GM12878 (cell line): Measurements from ENCODE around the gene TBC1D10B. TPM values are rescaled to one million over a fixed set of nuclear protein-coding genes. Genes with fewer than 3 reads are reported as not detected.

Experiments
- ATAC-seq: fragments of 200-7000 bp; cut with Tn5 transposase; 3 replicates; pipeline ENCODE4 v1.9.1; 2020; ENCODE audit warnings: mild to moderate bottlenecking, moderate library complexity
- BruUV-seq: library from RNA; stranded (reverse); fragments of 400-500 nt; replicated peaks from 2 replicates; lab custom pipeline; 2021; lab: Mats Ljungman, UMichigan
- CTCF ChIA-PET: fragments of 300-600 bp; sonication (Branson Sonifier 250); formaldehyde crosslinking; extraction: SDS; loops from one replicate; lab custom pipeline; 2021; ENCODE audit warnings: inconsistent platforms; lab: Yijun Ruan, JAX
- POLR2A ChIA-PET: fragments of 350-600 bp; formaldehyde crosslinking; extraction: SDS; loops from one replicate; lab custom pipeline; 2021; ENCODE audit warnings: inconsistent platforms; lab: Charles Lee
- RAD21 ChIA-PET: fragments of 300-600 bp; sonication (Branson Sonifier 250); formaldehyde crosslinking; loops from one replicate; lab custom pipeline; 2023; ENCODE audit warnings: antibody characterized with exemption; ENCODE audit not compliant: unreplicated experiment; lab: Charles Lee
- SMC1A ChIA-PET: fragments of 300-600 bp; sonication (Branson Sonifier 250); formaldehyde crosslinking; loops from one replicate; lab custom pipeline; 2023; ENCODE audit not compliant: unreplicated experiment, uncharacterized antibody; lab: Charles Lee
- DNase-seq: peaks from one replicate; pipeline ENCODE4 v3.0.0-alpha.2; 2011; ENCODE audit warnings: low read depth, low spot score
- FAIRE-seq: peaks from 3 replicates; lab custom pipeline; 2011; peaks lifted over from hg19 to GRCh38; lab: Jason Lieb, UNC
- H2AFZ ChIP-seq: 2 replicates; pipeline ENCODE4 v1.6.0; 2011; ENCODE audit warnings: low read depth, low read length, control low read depth; ENCODE audit not compliant: control insufficient read depth
- H3K27ac ChIP-seq: 2 replicates; pipeline ENCODE4 v1.5.1; 2011; ENCODE audit warnings: control low read depth; ENCODE audit not compliant: control insufficient read depth, insufficient read depth
- H3K27me3 ChIP-seq, 2 experiments: replicated peaks in 1 of 2; 2 replicates each; pipeline versions ENCODE4 v1.6.0 to v1.6.1; 2011; ENCODE audit warnings: low read length in 1 of 2; ENCODE audit not compliant: control insufficient read depth in 2 of 2, insufficient read depth in 2 of 2
- H3K36me3 ChIP-seq, 2 experiments: 2 replicates each; pipeline ENCODE4 v1.5.1; 2011; ENCODE audit warnings: low read length in 1 of 2; ENCODE audit not compliant: control insufficient read depth in 2 of 2, insufficient read depth in 2 of 2
- H3K4me1 ChIP-seq: 2 replicates; pipeline ENCODE4 v1.6.1; 2011; ENCODE audit warnings: mild to moderate bottlenecking, low read length, moderate library complexity, mixed read lengths; ENCODE audit not compliant: control insufficient read depth, insufficient read depth
- H3K4me2 ChIP-seq: 2 replicates; pipeline ENCODE4 v1.6.0; 2011; ENCODE audit warnings: control low read depth; ENCODE audit not compliant: control insufficient read depth, insufficient read depth
- H3K4me3 ChIP-seq: fragments of 200-600 bp; sonication (generic); 2 replicates; pipeline ENCODE4 v1.5.1; 2016
- H3K79me2 ChIP-seq: 2 replicates; pipeline ENCODE4 v1.6.0; 2011; ENCODE audit warnings: low read length; ENCODE audit not compliant: control insufficient read depth, insufficient read depth
- H3K9ac ChIP-seq: 2 replicates; pipeline ENCODE4 v1.8.0; 2011; ENCODE audit warnings: low read length, control low read depth, mixed read lengths; ENCODE audit not compliant: control insufficient read depth, insufficient read depth
- H3K9me3 ChIP-seq: replicated peaks from 3 replicates; pipeline ENCODE4 v1.5.1; 2011; ENCODE audit warnings: mild to moderate bottlenecking, low read length; ENCODE audit not compliant: control insufficient read depth, insufficient read depth
- H4K20me1 ChIP-seq: 2 replicates; pipeline ENCODE4 v1.6.0; 2011; ENCODE audit not compliant: control insufficient read depth, insufficient read depth
- BHLHE40 ChIP-seq, 2 experiments: fragments of 450-650 bp in 1 of 2; IDR thresholded peaks; 2 replicates each; pipeline ENCODE4 v1.6.1; 2011 to 2017; ENCODE audit warnings: low read depth in 2 of 2, borderline replicate concordance in 1 of 2, improper control_type of control experiment in 1 of 2, low read length in 1 of 2, mild to moderate bottlenecking in 1 of 2
- BMI1 ChIP-seq: fragments of 450-650 bp; IDR thresholded peaks from 2 replicates; pipeline ENCODE4 v1.6.1; 2016; ENCODE audit warnings: mild to moderate bottlenecking, moderate library complexity, borderline replicate concordance
- E2F8 ChIP-seq: fragments of 450-650 bp; IDR thresholded peaks from 2 replicates; pipeline ENCODE4 v1.6.1; 2018; ENCODE audit warnings: mild to moderate bottlenecking, low read depth, moderate library complexity; ENCODE audit not compliant: partially characterized antibody
- ELK1 ChIP-seq: IDR thresholded peaks from 2 replicates; pipeline ENCODE4 v1.6.1; 2012; ENCODE audit warnings: low read depth, low read length, improper control_type of control experiment
- EZH2 ChIP-seq: IDR thresholded peaks from 2 replicates; pipeline ENCODE4 v1.6.1; 2012; ENCODE audit warnings: low read depth, mild to moderate bottlenecking, control low read depth, inconsistent platforms, low read length, borderline replicate concordance; ENCODE audit not compliant: control insufficient read depth
- MTA3 ChIP-seq: IDR thresholded peaks from 2 replicates; pipeline ENCODE4 v1.6.1; 2012; ENCODE audit warnings: low read length, inconsistent platforms, borderline replicate concordance
- PAX5 ChIP-seq: IDR thresholded peaks from 2 replicates; pipeline ENCODE4 v1.6.1; 2011; ENCODE audit warnings: low read depth, low read length, borderline replicate concordance
- PAX8 ChIP-seq: fragments of 450-650 bp; IDR thresholded peaks from 2 replicates; pipeline ENCODE4 v1.6.1; 2017; ENCODE audit warnings: mild to moderate bottlenecking, moderate library complexity
- USF2 ChIP-seq: IDR thresholded peaks from 2 replicates; pipeline ENCODE4 v1.6.1; 2011; ENCODE audit warnings: low read depth, low read length, improper control_type of control experiment, borderline replicate concordance
- ZNF622 ChIP-seq: fragments of 450-650 bp; IDR thresholded peaks from 2 replicates; pipeline ENCODE4 v1.6.1; 2017; ENCODE audit warnings: mild to moderate bottlenecking, inconsistent platforms
- WGBS: methylation state at CpG from one replicate; pipeline ENCODE4 v1.1.6; 2016; ENCODE audit warnings: low lambda C conversion rate; ENCODE audit not compliant: insufficient replicate concordance, insufficient coverage; ENCODE audit errors: missing lambda C conversion rate; 5-methylcytosine and 5-hydroxymethylcytosine counted together
- in situ Hi-C: fragments of 300-500 bp; cut with MboI; formaldehyde crosslinking; loops from 9 replicates; pipeline ENCODE4 v1.14.3; 2018; ENCODE audit warnings: mixed read lengths
- intact Hi-C: fragments of 100-400 bp; cut with micrococcal nuclease; formaldehyde crosslinking; loops from one replicate; pipeline ENCODE4 v1.14.2; 2022; ENCODE audit not compliant: unreplicated experiment
- polyA plus RNA-seq, 11 experiments: library from polyadenylated mRNA; depleted of rRNA in 4 of 11; unstranded in 6 of 11; stranded (reverse) in 5 of 11; fragments of >200 nt; fragmentation: Nextera tagmentation in 4 of 11; fragmentation: Illumina TruSeq in 1 of 11; extraction: Ambion mirVana in 4 of 11; extraction: Trizol in 1 of 11; gene quantifications; 1 replicate in 1 of 11; 2 replicates in 10 of 11; pipeline versions ENCODE4 v1.2.1 to v1.2.3, GENCODE V29; 2011 to 2016; ENCODE audit warnings: inconsistent platforms in 2 of 11, missing spikeins in 2 of 11, low read depth in 1 of 11
- total RNA-seq, 4 experiments: library from RNA; depleted of rRNA in 3 of 4; stranded (reverse); fragments of >200 nt in 3 of 4; fragmentation: Illumina TruSeq in 1 of 4; extraction: Trizol in 1 of 4; gene quantifications; 2 replicates each; pipeline versions ENCODE4 v1.2.1 to v1.2.3, GENCODE V29; 2013 to 2021
- TF ChIP-seq, protein P1 (sequence below): fragments of 450-650 bp; formaldehyde crosslinking; IDR thresholded peaks from 2 replicates; pipeline ENCODE4 v1.4.0; 2020; ENCODE audit warnings: mild to moderate bottlenecking, moderate library complexity

The TBC1D10B gene
- total and polyA plus RNA-seq, 10 of the 15 experiments (the other 5 are each of a cell fraction or from before 2014, with no cell fraction given) = 2.2 to 51.2 (median 11.6) TPM

DNA sequence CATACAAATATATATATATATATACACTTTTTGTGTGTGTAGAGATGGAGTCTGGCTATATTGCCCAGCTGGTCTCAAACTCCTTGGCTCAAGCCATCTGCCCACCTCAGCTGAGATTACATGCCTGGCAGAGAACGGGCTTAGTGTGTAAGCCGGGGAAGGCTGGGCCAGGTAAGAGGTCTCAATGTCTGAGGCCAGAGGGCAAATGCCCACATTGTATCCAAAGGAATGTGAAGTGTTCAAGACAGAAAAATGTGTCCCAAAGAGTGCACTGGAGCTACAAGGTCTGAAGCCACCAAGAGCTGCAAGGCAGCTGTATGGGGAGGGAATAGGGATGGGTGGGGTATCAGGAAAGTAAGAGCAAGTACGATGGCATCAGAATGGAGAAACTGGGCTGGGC, 24.0 kb downstream of the TBC1D10B start:
- CTCF ChIA-PET = interaction anchor here (1.0 kb wide), 2 partner anchors 25 to 63 kb away, joined by 3 to 4 read pairs; no protein-coding TSS in a partner anchor
- no peak overlapping the region for H3K27ac ChIP-seq
- POLR2A ChIA-PET = no interaction called here
- TF ChIP-seq EZH2 = no peak
- no peak for TF ChIP-seq BHLHE40 (IDR thresholded peaks at IDR 0.05; ENCODE audit: borderline replicate concordance in 1 of 2, low read depth in 2 of 2, low read length in 1 of 2)
- no peak for TF ChIP-seq USF2
- TF ChIP-seq E2F8 = no peak
- no peak for TF ChIP-seq PAX5
- TF ChIP-seq, protein P1, sequence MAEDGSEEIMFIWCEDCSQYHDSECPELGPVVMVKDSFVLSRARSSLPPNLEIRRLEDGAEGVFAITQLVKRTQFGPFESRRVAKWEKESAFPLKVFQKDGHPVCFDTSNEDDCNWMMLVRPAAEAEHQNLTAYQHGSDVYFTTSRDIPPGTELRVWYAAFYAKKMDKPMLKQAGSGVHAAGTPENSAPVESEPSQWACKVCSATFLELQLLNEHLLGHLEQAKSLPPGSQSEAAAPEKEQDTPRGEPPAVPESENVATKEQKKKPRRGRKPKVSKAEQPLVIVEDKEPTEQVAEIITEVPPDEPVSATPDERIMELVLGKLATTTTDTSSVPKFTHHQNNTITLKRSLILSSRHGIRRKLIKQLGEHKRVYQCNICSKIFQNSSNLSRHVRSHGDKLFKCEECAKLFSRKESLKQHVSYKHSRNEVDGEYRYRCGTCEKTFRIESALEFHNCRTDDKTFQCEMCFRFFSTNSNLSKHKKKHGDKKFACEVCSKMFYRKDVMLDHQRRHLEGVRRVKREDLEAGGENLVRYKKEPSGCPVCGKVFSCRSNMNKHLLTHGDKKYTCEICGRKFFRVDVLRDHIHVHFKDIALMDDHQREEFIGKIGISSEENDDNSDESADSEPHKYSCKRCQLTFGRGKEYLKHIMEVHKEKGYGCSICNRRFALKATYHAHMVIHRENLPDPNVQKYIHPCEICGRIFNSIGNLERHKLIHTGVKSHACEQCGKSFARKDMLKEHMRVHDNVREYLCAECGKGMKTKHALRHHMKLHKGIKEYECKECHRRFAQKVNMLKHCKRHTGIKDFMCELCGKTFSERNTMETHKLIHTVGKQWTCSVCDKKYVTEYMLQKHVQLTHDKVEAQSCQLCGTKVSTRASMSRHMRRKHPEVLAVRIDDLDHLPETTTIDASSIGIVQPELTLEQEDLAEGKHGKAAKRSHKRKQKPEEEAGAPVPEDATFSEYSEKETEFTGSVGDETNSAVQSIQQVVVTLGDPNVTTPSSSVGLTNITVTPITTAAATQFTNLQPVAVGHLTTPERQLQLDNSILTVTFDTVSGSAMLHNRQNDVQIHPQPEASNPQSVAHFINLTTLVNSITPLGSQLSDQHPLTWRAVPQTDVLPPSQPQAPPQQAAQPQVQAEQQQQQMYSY = no peak
- no peak for TF ChIP-seq MTA3
- TF ChIP-seq PAX8 = no peak
- no peak for TF ChIP-seq ELK1
- TF ChIP-seq BMI1 = no peak
- TF ChIP-seq ZNF622 = no peak

More for the DNA sequence above, 24.0 kb downstream of the TBC1D10B start:
- DNase-seq (no peak), ATAC-seq (no peak), FAIRE-seq (no peak)
- WGBS = 93% methylated on average over 3 of the region's 3 CpGs
- ChIA-PET RAD21 (no interaction called here), SMC1A (no interaction called here)
- in situ Hi-C loops (no loop called here), intact Hi-C loops (no loop called here)
- H3K9me3 ChIP-seq = no peaks in the 10 kb centered on the region
- BruUV-seq = no TSS peak
- no peak overlapping the region for H3K4me3 ChIP-seq
- H3K4me2 ChIP-seq = no peak overlapping the region
- no peaks in the 10 kb centered on the region for H3K27me3 ChIP-seq
- H3K79me2 ChIP-seq = no peaks in the 10 kb centered on the region
- no peak overlapping the region for H2AFZ ChIP-seq
- no peak overlapping the region for H3K9ac ChIP-seq
- no peaks in the 10 kb centered on the region; a peak in 1 of 4 replicates for H3K36me3 ChIP-seq
- peaks cover 4% of the 10 kb centered on the region; the same call in 1 of the 2 replicates for H4K20me1 ChIP-seq
- H3K4me1 ChIP-seq = peaks cover 23% of the 10 kb centered on the region
